GM12878 (cell line): ENCODE measurements around the gene LRP2BP. TPM values are rescaled to one million over a fixed set of nuclear protein-coding genes. Genes with fewer than 3 reads are reported as not detected.

ENCODE experiments used
- ATAC-seq: fragments of 200-7000 bp; cut with Tn5 transposase; 3 replicates; pipeline ENCODE4 v1.9.1; 2020; ENCODE audit warnings: mild to moderate bottlenecking, moderate library complexity
- BruUV-seq: library from RNA; stranded (reverse); fragments of 400-500 nt; replicated peaks from 2 replicates; lab custom pipeline; 2021; lab: Mats Ljungman, UMichigan
- CTCF ChIA-PET: fragments of 300-600 bp; sonication (Branson Sonifier 250); formaldehyde crosslinking; extraction: SDS; loops from one replicate; lab custom pipeline; 2021; ENCODE audit warnings: inconsistent platforms; lab: Yijun Ruan, JAX
- POLR2A ChIA-PET: fragments of 350-600 bp; formaldehyde crosslinking; extraction: SDS; loops from one replicate; lab custom pipeline; 2021; ENCODE audit warnings: inconsistent platforms; lab: Charles Lee
- RAD21 ChIA-PET: fragments of 300-600 bp; sonication (Branson Sonifier 250); formaldehyde crosslinking; loops from one replicate; lab custom pipeline; 2023; ENCODE audit warnings: antibody characterized with exemption; ENCODE audit not compliant: unreplicated experiment; lab: Charles Lee
- SMC1A ChIA-PET: fragments of 300-600 bp; sonication (Branson Sonifier 250); formaldehyde crosslinking; loops from one replicate; lab custom pipeline; 2023; ENCODE audit not compliant: unreplicated experiment, uncharacterized antibody; lab: Charles Lee
- DNase-seq: peaks from one replicate; pipeline ENCODE4 v3.0.0-alpha.2; 2011; ENCODE audit warnings: low read depth, low spot score
- FAIRE-seq: peaks from 3 replicates; lab custom pipeline; 2011; peaks lifted over from hg19 to GRCh38; lab: Jason Lieb, UNC
- H2AFZ ChIP-seq: 2 replicates; pipeline ENCODE4 v1.6.0; 2011; ENCODE audit warnings: low read depth, low read length, control low read depth; ENCODE audit not compliant: control insufficient read depth
- H3K27ac ChIP-seq: 2 replicates; pipeline ENCODE4 v1.5.1; 2011; ENCODE audit warnings: control low read depth; ENCODE audit not compliant: control insufficient read depth, insufficient read depth
- H3K27me3 ChIP-seq, 2 experiments: replicated peaks in 1 of 2; 2 replicates each; pipeline versions ENCODE4 v1.6.0 to v1.6.1; 2011; ENCODE audit warnings: low read length in 1 of 2; ENCODE audit not compliant: control insufficient read depth in 2 of 2, insufficient read depth in 2 of 2
- H3K36me3 ChIP-seq, 2 experiments: 2 replicates each; pipeline ENCODE4 v1.5.1; 2011; ENCODE audit warnings: low read length in 1 of 2; ENCODE audit not compliant: control insufficient read depth in 2 of 2, insufficient read depth in 2 of 2
- H3K4me1 ChIP-seq: 2 replicates; pipeline ENCODE4 v1.6.1; 2011; ENCODE audit warnings: mild to moderate bottlenecking, low read length, moderate library complexity, mixed read lengths; ENCODE audit not compliant: control insufficient read depth, insufficient read depth
- H3K4me2 ChIP-seq: 2 replicates; pipeline ENCODE4 v1.6.0; 2011; ENCODE audit warnings: control low read depth; ENCODE audit not compliant: control insufficient read depth, insufficient read depth
- H3K4me3 ChIP-seq: fragments of 200-600 bp; sonication (generic); 2 replicates; pipeline ENCODE4 v1.5.1; 2016
- H3K79me2 ChIP-seq: 2 replicates; pipeline ENCODE4 v1.6.0; 2011; ENCODE audit warnings: low read length; ENCODE audit not compliant: control insufficient read depth, insufficient read depth
- H3K9ac ChIP-seq: 2 replicates; pipeline ENCODE4 v1.8.0; 2011; ENCODE audit warnings: low read length, control low read depth, mixed read lengths; ENCODE audit not compliant: control insufficient read depth, insufficient read depth
- H3K9me3 ChIP-seq: replicated peaks from 3 replicates; pipeline ENCODE4 v1.5.1; 2011; ENCODE audit warnings: mild to moderate bottlenecking, low read length; ENCODE audit not compliant: control insufficient read depth, insufficient read depth
- H4K20me1 ChIP-seq: 2 replicates; pipeline ENCODE4 v1.6.0; 2011; ENCODE audit not compliant: control insufficient read depth, insufficient read depth
- CHD2 ChIP-seq: IDR thresholded peaks from 2 replicates; pipeline ENCODE4 v1.6.1; 2011; ENCODE audit warnings: low read depth, low read length, improper control_type of control experiment, borderline replicate concordance
- ETV6 ChIP-seq, 2 experiments: fragments of 450-650 bp in 1 of 2; IDR thresholded peaks in 1 of 2; conservative IDR thresholded peaks in 1 of 2; 2 replicates each; pipeline ENCODE4 v1.6.1; 2014; ENCODE audit warnings: antibody characterized with exemption in 1 of 2, borderline replicate concordance in 1 of 2, low read depth in 1 of 2, mild to moderate bottlenecking in 1 of 2, moderate library complexity in 1 of 2
- HDGF ChIP-seq: fragments of 450-650 bp; IDR thresholded peaks from 2 replicates; pipeline ENCODE4 v1.6.1; 2016; ENCODE audit warnings: antibody characterized with exemption
- HSF1 ChIP-seq: fragments of 150-350 bp; IDR thresholded peaks from 2 replicates; pipeline ENCODE4 v1.6.1; 2014; ENCODE audit warnings: mild to moderate bottlenecking, low read depth, low read length
- NFIC ChIP-seq: IDR thresholded peaks from 2 replicates; pipeline ENCODE4 v1.6.1; 2012; ENCODE audit warnings: low read depth, mild to moderate bottlenecking, inconsistent platforms, low read length, moderate library complexity
- PAX5 ChIP-seq: IDR thresholded peaks from 2 replicates; pipeline ENCODE4 v1.6.1; 2011; ENCODE audit warnings: low read depth, low read length, borderline replicate concordance
- RCOR1 ChIP-seq: conservative IDR thresholded peaks from 2 replicates; pipeline ENCODE4 v1.6.1; 2012; ENCODE audit warnings: low read depth, low read length, improper control_type of control experiment
- RFX5 ChIP-seq: IDR thresholded peaks from 2 replicates; pipeline ENCODE4 v1.6.1; 2011; ENCODE audit warnings: low read depth, low read length, improper control_type of control experiment
- SKIL ChIP-seq: fragments of 450-650 bp; IDR thresholded peaks from 2 replicates; pipeline ENCODE4 v1.6.1; 2017; ENCODE audit warnings: mild to moderate bottlenecking, low read depth, inconsistent platforms; ENCODE audit not compliant: poor library complexity, severe bottlenecking
- SRF ChIP-seq, 2 experiments: IDR thresholded peaks; 2 replicates each; pipeline ENCODE4 v1.6.1; 2011; ENCODE audit warnings: low read depth in 2 of 2, low read length in 2 of 2, mild to moderate bottlenecking in 1 of 2, moderate library complexity in 1 of 2
- SUPT20H ChIP-seq: IDR thresholded peaks from 2 replicates; pipeline ENCODE4 v1.6.1; 2011; ENCODE audit warnings: low read depth, mild to moderate bottlenecking, low read length, moderate library complexity, borderline replicate concordance; ENCODE audit not compliant: control insufficient read depth
- TBL1XR1 ChIP-seq: IDR thresholded peaks from 2 replicates; pipeline ENCODE4 v1.6.1; 2012; ENCODE audit warnings: low read depth, low read length, improper control_type of control experiment
- YBX1 ChIP-seq: fragments of 450-650 bp; IDR thresholded peaks from 2 replicates; pipeline ENCODE4 v1.6.1; 2016; ENCODE audit warnings: antibody characterized with exemption
- in situ Hi-C: fragments of 300-500 bp; cut with MboI; formaldehyde crosslinking; loops from 9 replicates; pipeline ENCODE4 v1.14.3; 2018; ENCODE audit warnings: mixed read lengths
- intact Hi-C: fragments of 100-400 bp; cut with micrococcal nuclease; formaldehyde crosslinking; loops from one replicate; pipeline ENCODE4 v1.14.2; 2022; ENCODE audit not compliant: unreplicated experiment
- polyA plus RNA-seq, 11 experiments: library from polyadenylated mRNA; depleted of rRNA in 4 of 11; unstranded in 6 of 11; stranded (reverse) in 5 of 11; fragments of >200 nt; fragmentation: Nextera tagmentation in 4 of 11; fragmentation: Illumina TruSeq in 1 of 11; extraction: Ambion mirVana in 4 of 11; extraction: Trizol in 1 of 11; gene quantifications; 1 replicate in 1 of 11; 2 replicates in 10 of 11; pipeline versions ENCODE4 v1.2.1 to v1.2.3, GENCODE V29; 2011 to 2016; ENCODE audit warnings: inconsistent platforms in 2 of 11, missing spikeins in 2 of 11, low read depth in 1 of 11
- total RNA-seq, 4 experiments: library from RNA; depleted of rRNA in 3 of 4; stranded (reverse); fragments of >200 nt in 3 of 4; fragmentation: Illumina TruSeq in 1 of 4; extraction: Trizol in 1 of 4; gene quantifications; 2 replicates each; pipeline versions ENCODE4 v1.2.1 to v1.2.3, GENCODE V29; 2013 to 2021
- TF ChIP-seq, protein P1 (sequence below): fragments of 450-650 bp; IDR thresholded peaks from 2 replicates; pipeline ENCODE4 v1.6.1; 2016; ENCODE audit warnings: mild to moderate bottlenecking
- TF ChIP-seq, protein P2 (sequence below): fragments of 450-650 bp; formaldehyde crosslinking; IDR thresholded peaks from 2 replicates; pipeline ENCODE4 v1.5.0; 2022; ENCODE audit warnings: mild to moderate bottlenecking, missing genetic modification characterization

The LRP2BP gene
- total and polyA plus RNA-seq, 10 of the 15 experiments (the other 5 are each of a cell fraction or from before 2014, with no cell fraction given): 0.27 to 5.2 (median 1.0) TPM

GRCh38 chr4:185441479-185441878, 45.8 kb upstream of the LRP2BP start (continued):
- TF ChIP-seq SKIL (no peak), YBX1 (no peak), HSF1 (no peak)

DNA sequence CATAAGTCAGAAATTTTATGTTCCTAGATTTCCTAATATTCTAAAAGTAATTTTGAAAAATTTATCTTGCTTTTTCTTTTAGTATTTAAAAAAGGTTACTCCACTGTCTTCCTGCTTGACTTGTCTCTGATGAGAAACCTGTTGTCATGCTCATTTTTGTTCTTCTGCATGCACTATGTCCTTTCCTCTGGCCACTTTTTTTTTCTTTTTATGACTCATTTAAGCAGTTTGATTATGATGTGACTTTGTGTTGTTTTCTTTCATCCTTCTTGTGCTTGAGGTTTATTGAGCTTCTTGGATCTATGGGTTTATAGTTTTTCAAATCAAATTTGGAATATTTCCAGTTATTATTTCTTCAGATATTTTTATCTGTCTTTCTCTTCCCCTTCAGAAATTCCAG, 42.1 kb upstream of the LRP2BP start:
- RAD21 ChIA-PET: no interaction called here
- intact Hi-C loops: no loop called here
- no peak for FAIRE-seq
- no peak for TF ChIP-seq ETV6 (conservative IDR thresholded peaks at IDR 0.05 in 1 of 2, IDR thresholded peaks at IDR 0.05 in 1 of 2; ENCODE audit: borderline replicate concordance in 1 of 2, low read depth in 1 of 2)
- TF ChIP-seq, protein P1, sequence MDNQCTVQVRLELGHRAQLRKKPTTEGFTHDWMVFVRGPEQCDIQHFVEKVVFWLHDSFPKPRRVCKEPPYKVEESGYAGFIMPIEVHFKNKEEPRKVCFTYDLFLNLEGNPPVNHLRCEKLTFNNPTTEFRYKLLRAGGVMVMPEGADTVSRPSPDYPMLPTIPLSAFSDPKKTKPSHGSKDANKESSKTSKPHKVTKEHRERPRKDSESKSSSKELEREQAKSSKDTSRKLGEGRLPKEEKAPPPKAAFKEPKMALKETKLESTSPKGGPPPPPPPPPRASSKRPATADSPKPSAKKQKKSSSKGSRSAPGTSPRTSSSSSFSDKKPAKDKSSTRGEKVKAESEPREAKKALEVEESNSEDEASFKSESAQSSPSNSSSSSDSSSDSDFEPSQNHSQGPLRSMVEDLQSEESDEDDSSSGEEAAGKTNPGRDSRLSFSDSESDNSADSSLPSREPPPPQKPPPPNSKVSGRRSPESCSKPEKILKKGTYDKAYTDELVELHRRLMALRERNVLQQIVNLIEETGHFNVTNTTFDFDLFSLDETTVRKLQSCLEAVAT: no peak
- peak; percentile 75; the same call in 1 of the 2 replicates for TF ChIP-seq NFIC
- no peak for TF ChIP-seq TBL1XR1
- TF ChIP-seq PAX5: no peak
- TF ChIP-seq HDGF: no peak
- no peak for TF ChIP-seq SRF (IDR thresholded peaks at IDR 0.05; ENCODE audit: low read depth in 2 of 2, low read length in 2 of 2)
- TF ChIP-seq, protein P2, sequence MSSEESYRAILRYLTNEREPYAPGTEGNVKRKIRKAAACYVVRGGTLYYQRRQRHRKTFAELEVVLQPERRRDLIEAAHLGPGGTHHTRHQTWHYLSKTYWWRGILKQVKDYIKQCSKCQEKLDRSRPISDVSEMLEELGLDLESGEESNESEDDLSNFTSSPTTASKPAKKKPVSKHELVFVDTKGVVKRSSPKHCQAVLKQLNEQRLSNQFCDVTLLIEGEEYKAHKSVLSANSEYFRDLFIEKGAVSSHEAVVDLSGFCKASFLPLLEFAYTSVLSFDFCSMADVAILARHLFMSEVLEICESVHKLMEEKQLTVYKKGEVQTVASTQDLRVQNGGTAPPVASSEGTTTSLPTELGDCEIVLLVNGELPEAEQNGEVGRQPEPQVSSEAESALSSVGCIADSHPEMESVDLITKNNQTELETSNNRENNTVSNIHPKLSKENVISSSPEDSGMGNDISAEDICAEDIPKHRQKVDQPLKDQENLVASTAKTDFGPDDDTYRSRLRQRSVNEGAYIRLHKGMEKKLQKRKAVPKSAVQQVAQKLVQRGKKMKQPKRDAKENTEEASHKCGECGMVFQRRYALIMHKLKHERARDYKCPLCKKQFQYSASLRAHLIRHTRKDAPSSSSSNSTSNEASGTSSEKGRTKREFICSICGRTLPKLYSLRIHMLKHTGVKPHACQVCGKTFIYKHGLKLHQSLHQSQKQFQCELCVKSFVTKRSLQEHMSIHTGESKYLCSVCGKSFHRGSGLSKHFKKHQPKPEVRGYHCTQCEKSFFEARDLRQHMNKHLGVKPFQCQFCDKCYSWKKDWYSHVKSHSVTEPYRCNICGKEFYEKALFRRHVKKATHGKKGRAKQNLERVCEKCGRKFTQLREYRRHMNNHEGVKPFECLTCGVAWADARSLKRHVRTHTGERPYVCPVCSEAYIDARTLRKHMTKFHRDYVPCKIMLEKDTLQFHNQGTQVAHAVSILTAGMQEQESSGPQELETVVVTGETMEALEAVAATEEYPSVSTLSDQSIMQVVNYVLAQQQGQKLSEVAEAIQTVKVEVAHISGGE (CRISPR knock-in tag): no peak
- no peak for TF ChIP-seq RFX5
- TF ChIP-seq SUPT20H: no peak
- TF ChIP-seq CHD2: no peak
- no peak for TF ChIP-seq RCOR1

More for the DNA sequence above, 42.1 kb upstream of the LRP2BP start:
- H3K4me1 ChIP-seq: no peaks in the 10 kb centered on the region
- H3K27ac ChIP-seq: no peak overlapping the region
- ChIA-PET SMC1A (interaction anchor here (0.7 to 1.1 kb wide), 2 partner anchors 12 to 25 kb away, joined by 3 read pairs; partner anchors contain the start of gene UFSP2), POLR2A (interaction anchor here (0.6 kb wide), 1 partner anchor 14 kb away, joined by 5 read pairs; no protein-coding TSS in a partner anchor), CTCF (no interaction called here)
- in situ Hi-C loops: no loop called here
- peak; percentile 70 for ATAC-seq
- no TSS peak for BruUV-seq
- H3K4me2 ChIP-seq: no peak overlapping the region
- H3K27me3 ChIP-seq: no peaks in the 10 kb centered on the region
- H3K4me3 ChIP-seq: no peak overlapping the region
- no peak overlapping the region for H2AFZ ChIP-seq
- no peaks in the 10 kb centered on the region for H3K36me3 ChIP-seq
- H4K20me1 ChIP-seq: no peaks in the 10 kb centered on the region
- no peak for DNase-seq
- H3K9me3 ChIP-seq: no peaks in the 10 kb centered on the region
- no peaks in the 10 kb centered on the region for H3K79me2 ChIP-seq
- H3K9ac ChIP-seq: no peak overlapping the region
